HG03354 (cell line): ENCODE results near the gene ROBO3.

Source experiments
- ATAC-seq: cut with Tn5 transposase; IDR thresholded peaks from one replicate; pipeline ENCODE4 v1.9.1; 2021; ENCODE audit warnings: mild to moderate bottlenecking; ENCODE audit not compliant: unreplicated experiment, poor library complexity, severe bottlenecking

Gene ROBO3

GRCh38 chr11:124865181-124865901 is at the start of gene ROBO3:
ROBO3 (plus strand) TSS chr11:124865432; CDS start chr11:124865578, 146 bp downstream.
- no peak for ATAC-seq

- no peak for ATAC-seq
Measured at GRCh38 chr11:124817036-124817435, 48.2 kb upstream of the ROBO3 start.

GRCh38 chr11:124821995-124822730 is 43.1 kb upstream of the ROBO3 start:
- ATAC-seq = no peak

DNA sequence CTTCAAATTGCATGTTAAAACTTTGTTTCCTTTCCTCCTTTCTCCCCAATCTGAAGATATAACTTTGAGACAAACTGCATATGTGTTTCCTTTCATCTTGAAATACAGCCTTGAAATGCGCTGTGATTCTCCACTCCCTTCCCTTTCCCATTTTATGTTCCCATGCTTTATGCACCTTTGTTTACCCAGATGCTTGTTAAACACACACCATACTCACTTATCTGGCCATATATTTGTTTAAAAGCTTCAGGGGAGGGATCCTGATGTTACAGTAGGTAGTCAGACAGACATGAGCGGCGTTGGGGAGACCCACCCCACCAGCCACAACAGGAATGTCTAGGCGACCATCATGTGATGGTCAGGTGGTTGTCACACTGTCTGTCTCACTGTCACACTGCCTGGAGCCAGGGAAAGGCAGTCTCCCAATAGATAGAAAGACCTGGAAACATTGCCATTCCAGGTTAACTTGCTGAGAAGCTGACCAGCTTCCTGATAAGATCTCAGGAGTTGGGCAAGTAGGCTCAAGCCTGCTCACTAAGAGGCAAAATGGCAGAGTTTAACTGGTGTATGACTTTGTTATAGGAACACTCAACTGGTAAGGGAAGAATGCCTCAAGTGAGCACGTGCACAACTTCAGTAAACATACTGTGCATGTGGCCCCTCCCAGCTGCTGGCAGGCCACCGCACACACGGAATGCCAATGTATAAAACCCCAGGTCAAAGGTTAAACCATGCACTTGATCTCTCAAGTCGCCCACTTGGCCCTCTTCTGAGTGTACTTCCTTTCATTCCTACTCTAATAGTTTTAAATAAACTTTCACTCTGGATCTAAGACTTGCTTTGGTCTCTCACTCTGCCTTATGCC is 41.5 kb upstream of the ROBO3 start:
- no peak for ATAC-seq

DNA sequence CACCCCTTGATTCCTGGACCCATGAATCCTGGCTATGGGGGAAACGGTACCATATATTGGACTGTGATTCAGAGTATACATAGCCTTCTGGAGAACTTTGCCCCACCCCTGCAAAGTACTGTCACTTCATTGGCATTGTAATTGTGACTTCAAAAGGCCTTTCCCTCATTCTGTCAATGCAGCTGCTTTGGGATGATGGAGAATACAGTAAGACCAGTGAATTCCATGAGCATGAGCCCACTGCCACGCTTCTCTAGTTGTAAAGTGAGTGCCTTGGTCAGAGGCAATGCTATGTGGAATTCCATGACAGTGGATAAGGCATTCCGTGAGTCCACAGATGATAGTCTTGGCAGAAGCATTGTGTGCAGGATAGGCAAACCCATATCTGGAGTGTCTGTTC is 39.4 kb upstream of the ROBO3 start:
- no peak for ATAC-seq

GRCh38 chr11:124829986-124830385 is 35.2 kb upstream of the ROBO3 start:
- no peak for ATAC-seq

- no peak for ATAC-seq
Measured at GRCh38 chr11:124830749-124831148, 34.5 kb upstream of the ROBO3 start.

- ATAC-seq = no peak
Measured at GRCh38 chr11:124831897-124832296, 33.3 kb upstream of the ROBO3 start.

GRCh38 chr11:124832571-124832970 is 32.7 kb upstream of the ROBO3 start:
- no peak for ATAC-seq

DNA sequence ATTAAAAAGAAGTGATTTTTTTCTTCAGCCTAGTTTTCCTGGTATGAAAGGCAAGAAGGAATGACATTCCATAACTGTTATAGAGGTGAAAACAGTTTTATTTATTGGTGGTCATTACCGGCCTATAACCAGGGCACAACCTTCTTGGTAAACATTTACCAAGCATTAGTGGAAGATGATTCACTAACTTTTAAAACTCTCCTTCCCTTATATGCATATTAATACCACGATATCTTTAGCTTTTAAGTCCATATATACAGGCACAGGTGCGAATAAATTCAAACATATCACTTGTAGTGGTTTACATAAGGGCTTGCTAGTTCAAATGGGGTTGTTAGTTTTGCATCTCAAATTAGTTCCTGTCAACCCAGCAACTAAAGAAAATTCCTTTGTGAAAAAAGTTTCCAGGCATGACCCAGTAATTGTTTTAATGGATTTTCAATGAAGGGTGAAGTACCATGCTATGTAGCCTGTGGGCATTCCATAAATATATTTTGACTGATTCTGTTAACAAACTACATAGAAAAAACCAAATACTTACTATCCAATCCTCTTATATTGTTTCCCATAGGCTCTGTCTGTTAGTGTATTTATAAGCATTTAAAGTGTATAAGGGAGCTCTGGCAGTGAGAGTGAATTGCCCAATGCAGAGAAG is 30.6 kb upstream of the ROBO3 start:
- ATAC-seq = no peak

GRCh38 chr11:124835918-124836317 is 29.3 kb upstream of the ROBO3 start:
- no peak for ATAC-seq

DNA sequence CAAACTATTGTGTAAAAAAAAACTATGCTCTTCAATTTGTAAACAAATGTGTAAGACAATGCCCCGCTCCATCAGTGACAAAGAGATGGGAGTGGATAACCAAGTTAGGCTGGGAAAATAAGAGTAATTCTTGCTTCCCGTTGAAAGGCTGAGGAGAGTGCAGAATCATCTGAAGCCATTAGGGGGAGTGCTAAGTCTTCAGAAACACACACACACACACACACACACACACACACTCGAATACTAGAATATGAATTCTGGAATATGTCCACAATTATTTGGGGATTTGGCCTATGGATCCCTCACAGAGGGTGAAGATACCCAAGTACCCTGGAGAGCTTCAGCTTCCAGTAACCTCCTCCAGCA is 27.8 kb upstream of the ROBO3 start:
- ATAC-seq = no peak

GRCh38 chr11:124838805-124839127 is 26.5 kb upstream of the ROBO3 start:
- ATAC-seq = no peak

DNA sequence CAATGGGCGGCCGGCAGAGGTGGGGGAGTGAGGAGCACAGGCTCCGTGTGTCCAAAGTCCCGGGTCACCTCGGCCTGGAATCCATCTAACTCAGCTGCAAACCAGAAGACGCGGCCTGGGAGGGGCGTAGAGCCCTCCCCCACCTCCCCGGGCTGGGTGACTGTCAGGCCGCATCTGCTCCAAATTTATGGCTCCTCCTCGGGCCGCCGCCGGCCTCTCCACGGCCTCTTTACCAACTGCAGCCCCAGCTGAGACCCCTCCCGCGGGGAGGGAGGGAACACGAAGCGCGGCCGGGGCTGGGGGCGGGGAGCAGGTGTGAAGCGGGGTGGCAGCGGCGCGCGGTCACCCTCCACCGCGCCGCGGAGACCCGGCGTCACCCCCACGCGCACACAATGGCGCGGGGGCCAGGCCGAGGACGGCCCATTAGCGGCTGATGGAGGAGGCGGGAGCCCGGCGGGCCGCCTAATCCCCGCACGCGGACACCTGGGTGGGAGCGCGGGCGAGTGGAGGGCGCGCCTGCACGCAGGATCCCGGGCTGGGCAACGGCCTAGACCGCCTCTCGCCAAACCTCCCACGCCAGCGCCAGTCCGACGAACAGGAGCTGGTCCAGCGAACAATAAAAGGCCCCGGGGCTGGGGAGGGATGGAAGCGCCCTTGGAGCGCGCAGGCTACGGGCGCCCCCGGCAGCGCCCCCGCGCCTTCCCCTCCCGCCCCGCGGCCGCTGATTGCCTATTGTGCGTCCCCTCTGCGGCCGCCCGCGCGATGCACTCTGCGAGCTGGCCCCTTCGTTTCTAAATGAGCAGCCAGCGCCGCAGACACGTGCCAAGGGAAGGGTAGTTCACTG is 25.9 kb upstream of the ROBO3 start:
- ATAC-seq = no peak

DNA sequence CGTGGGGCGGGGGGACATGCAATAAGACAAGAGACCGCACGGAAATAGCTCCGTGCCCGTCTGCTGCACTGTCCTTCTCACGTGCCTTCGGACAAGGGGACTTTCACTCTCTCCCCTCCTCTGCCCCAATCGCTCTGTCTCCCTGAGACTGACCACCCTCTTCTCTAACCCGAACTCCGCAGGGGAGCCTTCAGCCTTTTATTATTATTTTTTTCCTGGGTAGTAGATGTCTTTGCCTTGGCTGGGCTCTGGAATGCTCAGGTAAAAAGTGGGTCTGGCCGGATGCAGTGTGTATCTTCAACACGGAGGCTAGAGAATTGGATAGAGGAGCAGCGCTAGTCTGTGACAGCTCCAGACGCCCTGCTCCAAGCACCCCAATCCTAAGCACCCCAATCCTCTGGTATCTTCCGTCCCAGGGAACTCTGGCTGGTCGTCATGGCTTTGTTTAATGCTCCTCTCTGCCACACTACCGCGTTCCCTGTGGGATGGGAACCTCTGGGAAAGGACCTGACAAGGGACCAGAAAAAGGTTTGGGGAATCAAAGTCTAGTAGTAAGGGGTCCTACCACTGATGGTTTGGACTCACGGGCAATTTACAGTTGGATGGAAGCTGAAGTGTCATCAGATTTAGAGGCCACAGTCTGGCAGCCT is 25.1 kb upstream of the ROBO3 start:
- no peak for ATAC-seq

- no peak for ATAC-seq
Measured at GRCh38 chr11:124840666-124841065, 24.6 kb upstream of the ROBO3 start.

- ATAC-seq = no peak
Measured at GRCh38 chr11:124841201-124841600, 24.0 kb upstream of the ROBO3 start.

DNA sequence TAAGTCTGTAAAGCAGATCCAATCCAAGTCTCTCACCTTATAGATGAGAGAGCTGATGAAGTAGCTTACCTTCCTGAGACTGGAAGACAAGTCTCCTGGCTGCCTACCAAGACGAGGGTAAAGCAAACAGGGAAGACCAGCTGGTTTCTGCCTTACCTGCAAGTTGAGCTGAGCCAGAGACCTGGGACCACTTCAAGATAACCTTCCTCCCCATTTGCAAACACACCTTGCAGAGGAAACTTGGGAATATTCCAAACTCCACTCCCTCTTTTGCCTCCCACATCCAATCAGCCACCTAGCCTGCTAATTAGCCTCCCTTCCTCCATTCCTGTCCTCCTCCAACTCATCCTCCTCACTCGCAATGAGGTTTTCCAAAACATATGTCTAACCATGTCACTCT is 23.4 kb upstream of the ROBO3 start:
- ATAC-seq = no peak

DNA sequence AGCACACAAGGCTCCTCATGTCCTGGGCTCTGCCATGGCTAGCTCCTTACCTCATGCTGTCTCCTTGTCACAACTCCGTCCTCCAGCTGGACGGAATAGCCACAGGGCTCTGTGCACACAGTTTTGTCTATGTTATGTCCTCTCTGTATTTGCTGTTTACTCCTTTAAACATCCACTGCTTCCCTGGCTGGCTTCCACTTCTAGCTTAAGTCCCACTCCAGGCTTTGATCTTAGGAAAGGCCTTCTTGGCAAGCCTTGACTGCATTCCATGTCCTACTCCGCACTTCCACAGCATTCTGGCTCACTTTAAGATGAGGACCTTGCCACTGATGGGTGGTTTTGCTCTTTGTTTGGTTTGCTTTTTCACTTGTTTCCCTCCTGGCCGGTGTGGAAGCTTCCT is 22.9 kb upstream of the ROBO3 start:
- ATAC-seq = no peak
